ENCODE measurements around the gene NALCN. TPM values are rescaled to one million over a fixed set of nuclear protein-coding genes. Genes with fewer than 3 reads are reported as not detected.

The NALCN gene
- total and polyA plus RNA-seq, 2 experiments from 2014 or later: 0.33 to 0.57 TPM

DNA sequence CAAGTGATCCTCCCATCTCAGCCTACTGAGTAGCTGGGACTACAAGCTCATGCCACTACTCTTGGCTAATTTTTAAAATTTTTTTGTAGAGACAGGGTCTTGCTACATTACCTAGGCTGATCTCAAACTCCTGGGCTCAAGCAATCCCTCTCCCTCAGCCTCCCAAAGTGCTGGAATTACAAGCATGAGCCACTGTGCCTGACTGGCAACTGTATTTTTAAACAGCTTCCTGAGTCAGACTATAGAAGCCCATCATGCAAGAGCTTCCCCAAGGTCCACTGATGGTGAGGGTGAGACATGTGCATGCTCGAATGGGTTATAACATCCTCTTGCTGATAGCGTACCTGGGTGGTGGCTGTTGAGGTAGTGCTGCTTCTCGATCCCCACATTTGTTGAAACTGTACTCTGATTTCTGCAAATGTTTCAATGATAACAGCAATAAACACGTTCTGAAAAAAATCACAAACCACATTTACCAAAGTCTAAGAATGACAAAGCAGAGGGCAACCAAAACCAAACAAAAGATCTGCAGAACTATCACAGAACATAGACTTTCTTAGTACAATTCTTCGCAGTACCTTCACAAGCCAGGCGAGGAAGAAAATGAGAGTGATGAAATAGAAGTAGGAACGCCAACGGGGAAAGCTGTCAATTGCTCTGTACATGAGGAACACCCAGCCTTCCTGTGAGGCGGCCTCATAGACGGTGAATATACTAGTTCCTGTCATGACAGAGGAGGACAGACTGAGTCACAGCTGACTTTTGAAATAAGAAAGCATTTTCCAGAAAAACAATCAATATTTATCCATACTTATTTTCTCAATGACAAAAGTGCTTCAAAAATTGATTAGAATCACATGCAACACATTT, 124.4 kb downstream of the NALCN start:
- Histone ChIP-seq H3K27ac (no peak overlapping the region), H3K4me3 (no peak overlapping the region), H3K27me3 (no peaks in the 10 kb centered on the region), H3K36me3 (replicated peaks; ENCODE audit: insufficient read depth, low read depth) (no peaks in the 10 kb centered on the region), H2AFZ (no peak overlapping the region), H3K4me1 (ENCODE audit: insufficient read depth) (no peaks in the 10 kb centered on the region), H3K9me2 (replicated peaks; ENCODE audit: insufficient read depth) (no peaks in the 10 kb centered on the region), H4K20me1 (ENCODE audit: insufficient read depth, poor library complexity, severe bottlenecking) (no peaks in the 10 kb centered on the region), H3K4me2 (no peak overlapping the region), H3K79me2 (no peaks in the 10 kb centered on the region), H3K9me3 (ENCODE audit: low read depth) (no peaks in the 10 kb centered on the region)
- DNase-seq (ENCODE audit: low spot score): no peak
- TF ChIP-seq, protein P1, sequence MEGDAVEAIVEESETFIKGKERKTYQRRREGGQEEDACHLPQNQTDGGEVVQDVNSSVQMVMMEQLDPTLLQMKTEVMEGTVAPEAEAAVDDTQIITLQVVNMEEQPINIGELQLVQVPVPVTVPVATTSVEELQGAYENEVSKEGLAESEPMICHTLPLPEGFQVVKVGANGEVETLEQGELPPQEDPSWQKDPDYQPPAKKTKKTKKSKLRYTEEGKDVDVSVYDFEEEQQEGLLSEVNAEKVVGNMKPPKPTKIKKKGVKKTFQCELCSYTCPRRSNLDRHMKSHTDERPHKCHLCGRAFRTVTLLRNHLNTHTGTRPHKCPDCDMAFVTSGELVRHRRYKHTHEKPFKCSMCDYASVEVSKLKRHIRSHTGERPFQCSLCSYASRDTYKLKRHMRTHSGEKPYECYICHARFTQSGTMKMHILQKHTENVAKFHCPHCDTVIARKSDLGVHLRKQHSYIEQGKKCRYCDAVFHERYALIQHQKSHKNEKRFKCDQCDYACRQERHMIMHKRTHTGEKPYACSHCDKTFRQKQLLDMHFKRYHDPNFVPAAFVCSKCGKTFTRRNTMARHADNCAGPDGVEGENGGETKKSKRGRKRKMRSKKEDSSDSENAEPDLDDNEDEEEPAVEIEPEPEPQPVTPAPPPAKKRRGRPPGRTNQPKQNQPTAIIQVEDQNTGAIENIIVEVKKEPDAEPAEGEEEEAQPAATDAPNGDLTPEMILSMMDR (IDR thresholded peaks at IDR 0.05; ENCODE audit: poor library complexity): no peak
- TF ChIP-seq EZH2phosphoT487 (IDR thresholded peaks at IDR 0.05; ENCODE audit: low read depth, severe bottlenecking, unreplicated experiment) (no peak), EZH2 (IDR thresholded peaks at IDR 0.05; ENCODE audit: borderline replicate concordance) (no peak)
- 86% methylated on average over 10 of the region's 10 CpGs for whole genome bisulfite sequencing (ENCODE audit: low lambda C conversion rate, missing lambda C conversion rate)

DNA sequence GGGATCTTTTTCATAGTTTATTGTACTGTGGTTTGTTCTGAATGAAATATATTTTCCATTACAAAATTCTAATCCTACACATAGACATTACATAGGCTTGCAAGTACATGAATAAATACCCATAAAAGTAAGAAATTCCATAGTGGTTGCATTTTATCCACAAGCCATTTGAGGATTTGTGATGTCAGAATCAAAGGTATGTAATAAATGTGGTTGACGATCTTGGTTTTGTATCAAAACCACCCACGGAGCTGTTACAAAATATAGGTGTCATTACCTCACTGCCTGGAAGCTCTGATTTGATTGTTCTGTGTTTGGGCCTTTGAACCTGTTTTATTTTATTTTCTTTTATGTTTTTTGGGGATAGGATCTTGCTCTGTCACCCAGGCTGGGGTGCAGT, 125.1 kb downstream of the NALCN start:
- TF ChIP-seq EZH2phosphoT487 (IDR thresholded peaks at IDR 0.05; ENCODE audit: low read depth, severe bottlenecking, unreplicated experiment) (no peak), EZH2 (IDR thresholded peaks at IDR 0.05; ENCODE audit: borderline replicate concordance) (no peak)
- TF ChIP-seq, protein P1 (IDR thresholded peaks at IDR 0.05; ENCODE audit: poor library complexity): no peak
- H3K36me3 ChIP-seq (replicated peaks; ENCODE audit: insufficient read depth, low read depth): no peaks in the 10 kb centered on the region
- 74% methylated on average over 2 of the region's 2 CpGs for WGBS (ENCODE audit: low lambda C conversion rate, missing lambda C conversion rate)
- H4K20me1 ChIP-seq (ENCODE audit: insufficient read depth, poor library complexity, severe bottlenecking): no peaks in the 10 kb centered on the region
- H3K9me2 ChIP-seq (replicated peaks; ENCODE audit: insufficient read depth): no peaks in the 10 kb centered on the region
- DNase-seq (ENCODE audit: low spot score): no peak
- no peaks in the 10 kb centered on the region for H3K79me2 ChIP-seq
- no peaks in the 10 kb centered on the region for H3K27me3 ChIP-seq
- H3K27ac ChIP-seq: no peak overlapping the region
- no peak overlapping the region for H3K4me2 ChIP-seq
- no peak overlapping the region for H2AFZ ChIP-seq
- no peak overlapping the region for H3K4me3 ChIP-seq
- H3K9me3 ChIP-seq (ENCODE audit: low read depth): no peaks in the 10 kb centered on the region
- no peaks in the 10 kb centered on the region for H3K4me1 ChIP-seq (ENCODE audit: insufficient read depth)

DNA sequence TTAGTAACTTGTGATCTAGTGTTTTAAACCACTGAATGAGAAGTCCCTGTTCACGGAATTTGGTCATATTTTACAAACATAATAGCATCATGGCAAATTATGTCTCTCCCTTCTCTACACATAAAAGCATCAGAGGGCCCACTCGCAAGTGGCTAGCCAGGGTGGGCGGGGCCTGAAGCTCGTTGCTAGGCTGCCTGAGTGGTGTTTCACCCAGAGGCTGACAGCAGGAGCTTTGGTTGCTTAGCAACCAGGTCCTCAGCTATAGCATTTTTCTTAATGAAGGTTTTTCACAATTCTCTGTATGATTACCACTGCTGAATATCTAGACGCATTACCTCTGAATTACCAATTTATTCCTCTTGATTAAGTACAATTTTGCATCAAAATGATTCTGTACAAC, 126.5 kb downstream of the NALCN start:
- H3K79me2 ChIP-seq: no peaks in the 10 kb centered on the region
- H4K20me1 ChIP-seq (ENCODE audit: insufficient read depth, poor library complexity, severe bottlenecking): no peaks in the 10 kb centered on the region
- TF ChIP-seq, protein P1 (IDR thresholded peaks at IDR 0.05; ENCODE audit: poor library complexity): no peak
- TF ChIP-seq EZH2phosphoT487 (IDR thresholded peaks at IDR 0.05; ENCODE audit: low read depth, severe bottlenecking, unreplicated experiment): no peak
- no peak for TF ChIP-seq EZH2 (IDR thresholded peaks at IDR 0.05; ENCODE audit: borderline replicate concordance)
- no peaks in the 10 kb centered on the region for H3K27me3 ChIP-seq
- H3K36me3 ChIP-seq (replicated peaks; ENCODE audit: insufficient read depth, low read depth): no peaks in the 10 kb centered on the region
- no peak overlapping the region for H3K4me2 ChIP-seq
- H3K9me2 ChIP-seq (replicated peaks; ENCODE audit: insufficient read depth): no peaks in the 10 kb centered on the region
- WGBS (ENCODE audit: low lambda C conversion rate, missing lambda C conversion rate): 24% methylated on average over 5 of the region's 5 CpGs
- H3K4me3 ChIP-seq: no peak overlapping the region
- peak; percentile 64 for DNase-seq (ENCODE audit: low spot score)
- no peak overlapping the region for H2AFZ ChIP-seq
- no peak overlapping the region for H3K27ac ChIP-seq
- no peaks in the 10 kb centered on the region for H3K4me1 ChIP-seq (ENCODE audit: insufficient read depth)
- H3K9me3 ChIP-seq (ENCODE audit: low read depth): no peaks in the 10 kb centered on the region

Measured in hepatocyte (in vitro differentiated cells).